C4-2B (cell line): ENCODE results near the gene ZNF197.

ENCODE experiments used
- ZFX ChIP-seq: fragments of 450-650 bp; IDR thresholded peaks from 2 replicates; pipeline ENCODE4 v1.6.1; 2017
- TF ChIP-seq, protein P1 (sequence below): fragments of 450-650 bp; conservative IDR thresholded peaks from 2 replicates; pipeline ENCODE4 v1.5.1; 2017; ENCODE audit warnings: mild to moderate bottlenecking

DNA sequence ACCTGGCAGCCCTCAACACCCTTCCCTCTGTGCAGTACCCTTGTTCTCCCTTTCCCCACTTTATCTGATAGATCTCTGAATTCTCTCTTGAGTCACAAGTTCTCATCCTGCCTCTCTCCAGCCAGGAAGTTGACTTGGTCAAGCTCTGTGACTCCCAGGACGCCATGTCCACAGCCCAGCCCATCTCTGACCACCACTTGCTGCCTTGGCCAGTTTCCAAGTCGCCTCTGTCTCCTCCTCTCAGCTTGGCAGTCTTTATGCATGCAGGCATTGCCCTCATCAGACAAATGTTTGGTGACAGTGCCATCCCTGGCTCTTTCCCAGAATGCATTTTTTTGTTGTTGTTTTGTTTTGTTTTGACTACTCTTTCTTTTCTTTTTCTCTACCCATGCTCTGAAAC, 49.4 kb downstream of the ZNF197 start:
- TF ChIP-seq, protein P1, sequence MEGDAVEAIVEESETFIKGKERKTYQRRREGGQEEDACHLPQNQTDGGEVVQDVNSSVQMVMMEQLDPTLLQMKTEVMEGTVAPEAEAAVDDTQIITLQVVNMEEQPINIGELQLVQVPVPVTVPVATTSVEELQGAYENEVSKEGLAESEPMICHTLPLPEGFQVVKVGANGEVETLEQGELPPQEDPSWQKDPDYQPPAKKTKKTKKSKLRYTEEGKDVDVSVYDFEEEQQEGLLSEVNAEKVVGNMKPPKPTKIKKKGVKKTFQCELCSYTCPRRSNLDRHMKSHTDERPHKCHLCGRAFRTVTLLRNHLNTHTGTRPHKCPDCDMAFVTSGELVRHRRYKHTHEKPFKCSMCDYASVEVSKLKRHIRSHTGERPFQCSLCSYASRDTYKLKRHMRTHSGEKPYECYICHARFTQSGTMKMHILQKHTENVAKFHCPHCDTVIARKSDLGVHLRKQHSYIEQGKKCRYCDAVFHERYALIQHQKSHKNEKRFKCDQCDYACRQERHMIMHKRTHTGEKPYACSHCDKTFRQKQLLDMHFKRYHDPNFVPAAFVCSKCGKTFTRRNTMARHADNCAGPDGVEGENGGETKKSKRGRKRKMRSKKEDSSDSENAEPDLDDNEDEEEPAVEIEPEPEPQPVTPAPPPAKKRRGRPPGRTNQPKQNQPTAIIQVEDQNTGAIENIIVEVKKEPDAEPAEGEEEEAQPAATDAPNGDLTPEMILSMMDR, result no peak
- TF ChIP-seq ZFX, result no peak
